Muscle layer of duodenum (tissue), 2 donors: ENCODE data around the gene CCDC28B.
A peak's percentile ranks its signal among the peaks of the same experiment; 100 is the strongest.

Experiments
- H3K27ac ChIP-seq: one replicate; pipeline ENCODE4 v1.7.0; 2013; ENCODE audit warnings: mild to moderate bottlenecking, low read length
- H3K27me3 ChIP-seq: one replicate; pipeline ENCODE4 v1.7.0; 2013; ENCODE audit warnings: low read depth, mild to moderate bottlenecking, control low read depth, low read length
- H3K36me3 ChIP-seq, 2 donors: one replicate each; pipeline ENCODE4 v1.7.0; 2013; ENCODE audit warnings: low read length in 2 of 2, control low read depth in 1 of 2, mild to moderate bottlenecking in 1 of 2; ENCODE audit not compliant: insufficient read depth in 2 of 2, control insufficient read depth in 1 of 2
- H3K4me1 ChIP-seq, 2 donors: one replicate each; pipeline ENCODE4 v1.7.0; 2013; ENCODE audit warnings: low read length in 2 of 2, mild to moderate bottlenecking in 2 of 2, control low read depth in 1 of 2, moderate library complexity in 1 of 2; ENCODE audit not compliant: insufficient read depth in 2 of 2, control insufficient read depth in 1 of 2
- H3K4me3 ChIP-seq, 2 donors: one replicate each; pipeline ENCODE4 v1.7.0; 2013; ENCODE audit warnings: low read length in 2 of 2, low read depth in 1 of 2, mild to moderate bottlenecking in 1 of 2
- H3K9me3 ChIP-seq, 2 donors: one replicate each; pipeline ENCODE4 v1.7.0; 2013; ENCODE audit warnings: low read length in 2 of 2, control low read depth in 1 of 2, mild to moderate bottlenecking in 1 of 2; ENCODE audit not compliant: control insufficient read depth in 1 of 2
- donor health status: healthy.

CCDC28B gene

GRCh38 chr1:32179443-32180185 is 20.8 kb upstream of the CCDC28B start, which contains the start of gene TXLNA:
TXLNA (plus strand) TSS chr1:32179675; CDS start chr1:32180346, 671 bp downstream.
- peaks cover 14 to 19% of the 10 kb centered on the region in 2 donors for H3K36me3 ChIP-seq
- peak within 1 kb of the TSS; percentile 79 to 82 for H3K4me3 ChIP-seq
- H3K27ac ChIP-seq: peak within 1 kb of the TSS; percentile 93
- H3K9me3 ChIP-seq: no peaks in the 10 kb centered on the region
- no peaks in the 10 kb centered on the region for H3K27me3 ChIP-seq
- H3K4me1 ChIP-seq: peaks cover 20 to 31% of the 10 kb centered on the region in 2 donors

GRCh38 chr1:32180186-32181060 is 20.0 kb upstream of the CCDC28B start:
- Histone ChIP-seq H3K4me1 (peaks cover 20 to 37% of the 10 kb centered on the region in 2 donors), H3K4me3 (peak overlapping the region; percentile 79 to 82), H3K27ac (peak overlapping the region; percentile 93), H3K36me3 (peaks cover 18 to 24% of the 10 kb centered on the region in 2 donors), H3K27me3 (no peaks in the 10 kb centered on the region), H3K9me3 (no peaks in the 10 kb centered on the region)

GRCh38 chr1:32181065-32181464 is 19.3 kb upstream of the CCDC28B start:
- Histone ChIP-seq H3K36me3 (peaks cover 21 to 24% of the 10 kb centered on the region in 2 donors), H3K4me3 (peak overlapping the region; percentile 79 to 82), H3K27me3 (no peaks in the 10 kb centered on the region), H3K27ac (peak overlapping the region; percentile 93), H3K4me1 (peaks cover 20 to 37% of the 10 kb centered on the region in 2 donors), H3K9me3 (no peaks in the 10 kb centered on the region)

GRCh38 chr1:32181563-32181962 is 18.8 kb upstream of the CCDC28B start:
- Histone ChIP-seq H3K27me3 (no peaks in the 10 kb centered on the region), H3K4me1 (peaks cover 20 to 37% of the 10 kb centered on the region in 2 donors), H3K4me3 (peak overlapping the region; percentile 79 to 82), H3K9me3 (no peaks in the 10 kb centered on the region), H3K36me3 (peaks cover 23 to 24% of the 10 kb centered on the region in 2 donors), H3K27ac (peak overlapping the region; percentile 93)

- Histone ChIP-seq H3K4me1 (peaks cover 20 to 37% of the 10 kb centered on the region in 2 donors), H3K27me3 (no peaks in the 10 kb centered on the region), H3K36me3 (peaks cover 23 to 24% of the 10 kb centered on the region in 2 donors), H3K9me3 (no peaks in the 10 kb centered on the region), H3K4me3 (peak overlapping the region in 1 of 2 donors; percentile 79), H3K27ac (peak overlapping the region; percentile 93)
Measured at GRCh38 chr1:32182060-32182459, 18.3 kb upstream of the CCDC28B start.

- Histone ChIP-seq H3K27ac (no peak overlapping the region), H3K4me1 (peaks cover 16 to 37% of the 10 kb centered on the region in 2 donors), H3K4me3 (no peak overlapping the region), H3K36me3 (peaks cover 44 to 50% of the 10 kb centered on the region in 2 donors), H3K9me3 (no peaks in the 10 kb centered on the region), H3K27me3 (no peaks in the 10 kb centered on the region)
Measured at GRCh38 chr1:32184650-32185049, 15.7 kb upstream of the CCDC28B start.

GRCh38 chr1:32186077-32186476 is 14.3 kb upstream of the CCDC28B start:
- H3K4me3 ChIP-seq: no peak overlapping the region
- no peaks in the 10 kb centered on the region for H3K9me3 ChIP-seq
- H3K27me3 ChIP-seq: no peaks in the 10 kb centered on the region
- peaks cover 56 to 57% of the 10 kb centered on the region in 2 donors for H3K36me3 ChIP-seq
- peaks cover 11 to 30% of the 10 kb centered on the region in 2 donors for H3K4me1 ChIP-seq
- H3K27ac ChIP-seq: no peak overlapping the region

GRCh38 chr1:32186491-32186890 is 13.9 kb upstream of the CCDC28B start:
- no peaks in the 10 kb centered on the region for H3K27me3 ChIP-seq
- no peak overlapping the region for H3K4me3 ChIP-seq
- no peaks in the 10 kb centered on the region for H3K9me3 ChIP-seq
- H3K36me3 ChIP-seq: peaks cover 57 to 61% of the 10 kb centered on the region in 2 donors
- H3K27ac ChIP-seq: no peak overlapping the region
- H3K4me1 ChIP-seq: peaks cover 7 to 26% of the 10 kb centered on the region in 2 donors

GRCh38 chr1:32187850-32188249 is 12.5 kb upstream of the CCDC28B start:
- H3K4me3 ChIP-seq: no peak overlapping the region
- peaks cover 67 to 70% of the 10 kb centered on the region in 2 donors for H3K36me3 ChIP-seq
- H3K27me3 ChIP-seq: no peaks in the 10 kb centered on the region
- H3K9me3 ChIP-seq: no peaks in the 10 kb centered on the region
- H3K27ac ChIP-seq: no peak overlapping the region
- H3K4me1 ChIP-seq: peaks cover 4 to 15% of the 10 kb centered on the region in 2 donors

- H3K27ac ChIP-seq: no peak overlapping the region
- peaks cover 90 to 98% of the 10 kb centered on the region in 2 donors for H3K36me3 ChIP-seq
- no peaks in the 10 kb centered on the region for H3K27me3 ChIP-seq
- no peaks in the 10 kb centered on the region for H3K4me1 ChIP-seq
- no peak overlapping the region for H3K4me3 ChIP-seq
- H3K9me3 ChIP-seq: no peaks in the 10 kb centered on the region
Measured at GRCh38 chr1:32192220-32192948, 8.0 kb upstream of the CCDC28B start.
